ENCODE results near the gene TMEM131.

The TMEM131 gene

GRCh38 chr2:97737421-97738178, 258.1 kb downstream of the TMEM131 start:
- Histone ChIP-seq H3K4me1 (ENCODE audit: control insufficient read depth in 2 of 2, insufficient read depth in 1 of 2, low read depth in 1 of 2, low read length in 2 of 2) (peaks cover 0 to 1% of the 10 kb centered on the region in 2 donors), H3K9me3 (replicated peaks in 1 of 2; ENCODE audit: control insufficient read depth in 2 of 2, insufficient read depth in 1 of 2, low read depth in 1 of 2, low read length in 2 of 2) (peaks cover 0 to 2% of the 10 kb centered on the region in 2 donors), H3K9ac (ENCODE audit: low read depth, low read length, poor library complexity) (no peak overlapping the region), H2BK15ac (ENCODE audit: low read length) (no peak overlapping the region), H4K8ac (ENCODE audit: low read depth, low read length) (peak overlapping the region; percentile 72), H3K27me3 (ENCODE audit: control insufficient read depth in 3 of 3, insufficient read depth in 3 of 3, low read depth in 1 of 3, low read length in 3 of 3) (no peaks in the 10 kb centered on the region), H3K23ac (ENCODE audit: low read depth, low read length, poor library complexity) (peak overlapping the region; percentile 52), H2BK120ac (ENCODE audit: low read depth, low read length) (no peak overlapping the region), H2AFZ (ENCODE audit: low read length) (no peak overlapping the region), H3K18ac (ENCODE audit: low read length) (peak overlapping the region; percentile 27), H3K4ac (ENCODE audit: low read length) (no peak overlapping the region), H2BK12ac (ENCODE audit: low read length) (no peak overlapping the region), H4K91ac (ENCODE audit: low read depth, low read length, poor library complexity) (peak overlapping the region; percentile 5), H3K14ac (ENCODE audit: low read length) (no peak overlapping the region), H3K79me1 (ENCODE audit: low read depth, low read length) (peaks cover 2% of the 10 kb centered on the region), H2AK5ac (ENCODE audit: low read depth, low read length) (no peak overlapping the region), H3K36me3 (replicated peaks in 1 of 2; ENCODE audit: control insufficient read depth in 2 of 2, insufficient read depth in 2 of 2, low read length in 2 of 2) (no peaks in the 10 kb centered on the region), H3K4me2 (ENCODE audit: insufficient read depth, low read length, poor library complexity, severe bottlenecking) (no peak overlapping the region), H3K4me3 (ENCODE audit: low read length in 2 of 2) (no peak overlapping the region), H2BK5ac (ENCODE audit: low read length) (no peak overlapping the region), H3K27ac (replicated peaks; ENCODE audit: low read length) (no peak overlapping the region)
- DNase-seq (ENCODE audit: low spot score) = no peak
- WGBS, 2 donors (ENCODE audit: extremely low coverage in 2 of 2, insufficient read length in 2 of 2, insufficient replicate concordance in 1 of 2) = no CpG with 5 or more reads among the region's 32 CpGs

- Histone ChIP-seq H4K8ac (ENCODE audit: low read depth, low read length) (no peak overlapping the region), H2AFZ (ENCODE audit: low read length) (no peak overlapping the region), H2AK5ac (ENCODE audit: low read depth, low read length) (no peak overlapping the region), H3K27me3 (ENCODE audit: control insufficient read depth in 3 of 3, insufficient read depth in 3 of 3, low read depth in 1 of 3, low read length in 3 of 3) (no peaks in the 10 kb centered on the region), H3K9ac (ENCODE audit: low read depth, low read length, poor library complexity) (no peak overlapping the region), H2BK15ac (ENCODE audit: low read length) (no peak overlapping the region), H2BK12ac (ENCODE audit: low read length) (no peak overlapping the region), H3K9me3 (replicated peaks in 1 of 2; ENCODE audit: control insufficient read depth in 2 of 2, insufficient read depth in 1 of 2, low read depth in 1 of 2, low read length in 2 of 2) (peaks cover 0 to 2% of the 10 kb centered on the region in 2 donors), H3K4me2 (ENCODE audit: insufficient read depth, low read length, poor library complexity, severe bottlenecking) (no peak overlapping the region), H3K4me1 (ENCODE audit: control insufficient read depth in 2 of 2, insufficient read depth in 1 of 2, low read depth in 1 of 2, low read length in 2 of 2) (peaks cover 0 to 1% of the 10 kb centered on the region in 2 donors), H3K4ac (ENCODE audit: low read length) (no peak overlapping the region), H4K91ac (ENCODE audit: low read depth, low read length, poor library complexity) (no peak overlapping the region), H3K36me3 (replicated peaks in 1 of 2; ENCODE audit: control insufficient read depth in 2 of 2, insufficient read depth in 2 of 2, low read length in 2 of 2) (no peaks in the 10 kb centered on the region), H2BK5ac (ENCODE audit: low read length) (no peak overlapping the region), H3K14ac (ENCODE audit: low read length) (no peak overlapping the region), H3K4me3 (ENCODE audit: low read length in 2 of 2) (no peak overlapping the region), H3K79me1 (ENCODE audit: low read depth, low read length) (peaks cover 2% of the 10 kb centered on the region), H3K27ac (replicated peaks; ENCODE audit: low read length) (no peak overlapping the region), H3K23ac (ENCODE audit: low read depth, low read length, poor library complexity) (no peak overlapping the region), H3K18ac (ENCODE audit: low read length) (no peak overlapping the region), H2BK120ac (ENCODE audit: low read depth, low read length) (no peak overlapping the region)
- no CpG with 5 or more reads among the region's 20 CpGs for WGBS, 2 donors (ENCODE audit: extremely low coverage in 2 of 2, insufficient read length in 2 of 2, insufficient replicate concordance in 1 of 2)
- DNase-seq (ENCODE audit: low spot score) = no peak
Measured at GRCh38 chr2:97736608-97737330, 259.0 kb downstream of the TMEM131 start.

GRCh38 chr2:97736185-97736584, 259.6 kb downstream of the TMEM131 start:
- Histone ChIP-seq H3K4me2 (ENCODE audit: insufficient read depth, low read length, poor library complexity, severe bottlenecking) (no peak overlapping the region), H2AFZ (ENCODE audit: low read length) (no peak overlapping the region), H2BK12ac (ENCODE audit: low read length) (no peak overlapping the region), H3K4me1 (ENCODE audit: control insufficient read depth in 2 of 2, insufficient read depth in 1 of 2, low read depth in 1 of 2, low read length in 2 of 2) (peaks cover 0 to 1% of the 10 kb centered on the region in 2 donors), H4K91ac (ENCODE audit: low read depth, low read length, poor library complexity) (no peak overlapping the region), H3K4me3 (ENCODE audit: low read length in 2 of 2) (no peak overlapping the region), H3K14ac (ENCODE audit: low read length) (no peak overlapping the region), H4K8ac (ENCODE audit: low read depth, low read length) (no peak overlapping the region), H3K36me3 (replicated peaks in 1 of 2; ENCODE audit: control insufficient read depth in 2 of 2, insufficient read depth in 2 of 2, low read length in 2 of 2) (no peaks in the 10 kb centered on the region), H3K9me3 (replicated peaks in 1 of 2; ENCODE audit: control insufficient read depth in 2 of 2, insufficient read depth in 1 of 2, low read depth in 1 of 2, low read length in 2 of 2) (peaks cover 0 to 2% of the 10 kb centered on the region in 2 donors), H2AK5ac (ENCODE audit: low read depth, low read length) (no peak overlapping the region), H3K23ac (ENCODE audit: low read depth, low read length, poor library complexity) (no peak overlapping the region), H2BK120ac (ENCODE audit: low read depth, low read length) (no peak overlapping the region), H2BK5ac (ENCODE audit: low read length) (no peak overlapping the region), H3K4ac (ENCODE audit: low read length) (no peak overlapping the region), H3K79me1 (ENCODE audit: low read depth, low read length) (peaks cover 2% of the 10 kb centered on the region), H3K27me3 (ENCODE audit: control insufficient read depth in 3 of 3, insufficient read depth in 3 of 3, low read depth in 1 of 3, low read length in 3 of 3) (no peaks in the 10 kb centered on the region), H3K9ac (ENCODE audit: low read depth, low read length, poor library complexity) (no peak overlapping the region), H2BK15ac (ENCODE audit: low read length) (no peak overlapping the region), H3K27ac (replicated peaks; ENCODE audit: low read length) (no peak overlapping the region), H3K18ac (ENCODE audit: low read length) (no peak overlapping the region)
- no CpG with 5 or more reads among the region's 4 CpGs for WGBS, 2 donors (ENCODE audit: extremely low coverage in 2 of 2, insufficient read length in 2 of 2, insufficient replicate concordance in 1 of 2)
- no peak for DNase-seq (ENCODE audit: low spot score)

DNA sequence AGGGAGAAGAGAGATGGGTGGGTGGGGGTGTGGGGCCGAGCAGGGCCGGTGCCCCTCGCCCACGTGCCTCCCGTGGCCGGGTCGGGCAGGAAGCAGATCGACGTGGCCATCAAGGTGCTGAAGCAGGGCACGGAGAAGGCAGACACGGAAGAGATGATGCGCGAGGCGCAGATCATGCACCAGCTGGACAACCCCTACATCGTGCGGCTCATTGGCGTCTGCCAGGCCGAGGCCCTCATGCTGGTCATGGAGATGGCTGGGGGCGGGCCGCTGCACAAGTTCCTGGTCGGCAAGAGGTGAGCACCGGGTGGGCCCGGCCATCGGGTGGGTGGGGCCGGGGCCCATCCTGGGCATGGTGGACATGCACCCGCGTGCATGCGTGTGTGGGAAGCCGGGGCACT, 260.6 kb downstream of the TMEM131 start:
- H2AK5ac ChIP-seq (ENCODE audit: low read depth, low read length) = peak overlapping the region; percentile 88
- H4K91ac ChIP-seq (ENCODE audit: low read depth, low read length, poor library complexity) = no peak overlapping the region
- H3K4me1 ChIP-seq (ENCODE audit: control insufficient read depth in 2 of 2, insufficient read depth in 1 of 2, low read depth in 1 of 2, low read length in 2 of 2) = peaks cover 0 to 1% of the 10 kb centered on the region in 2 donors
- no peak overlapping the region for H3K18ac ChIP-seq (ENCODE audit: low read length)
- H3K9ac ChIP-seq (ENCODE audit: low read depth, low read length, poor library complexity) = peak overlapping the region; percentile 50
- DNase-seq (ENCODE audit: low spot score) = no peak
- H3K23ac ChIP-seq (ENCODE audit: low read depth, low read length, poor library complexity) = peak overlapping the region; percentile 25
- peak overlapping the region; percentile 71 for H2BK15ac ChIP-seq (ENCODE audit: low read length)
- no peaks in the 10 kb centered on the region for H3K36me3 ChIP-seq (replicated peaks in 1 of 2; ENCODE audit: control insufficient read depth in 2 of 2, insufficient read depth in 2 of 2, low read length in 2 of 2)
- no peak overlapping the region for H2BK120ac ChIP-seq (ENCODE audit: low read depth, low read length)
- H3K9me3 ChIP-seq (replicated peaks in 1 of 2; ENCODE audit: control insufficient read depth in 2 of 2, insufficient read depth in 1 of 2, low read depth in 1 of 2, low read length in 2 of 2) = peaks cover 0 to 4% of the 10 kb centered on the region in 2 donors
- no peak overlapping the region for H3K4ac ChIP-seq (ENCODE audit: low read length)
- H3K4me2 ChIP-seq (ENCODE audit: insufficient read depth, low read length, poor library complexity, severe bottlenecking) = no peak overlapping the region
- H3K27ac ChIP-seq (replicated peaks; ENCODE audit: low read length) = no peak overlapping the region
- H4K8ac ChIP-seq (ENCODE audit: low read depth, low read length) = peak overlapping the region; percentile 82
- no peaks in the 10 kb centered on the region for H3K27me3 ChIP-seq (ENCODE audit: control insufficient read depth in 3 of 3, insufficient read depth in 3 of 3, low read depth in 1 of 3, low read length in 3 of 3)
- no peak overlapping the region for H3K4me3 ChIP-seq (ENCODE audit: low read length in 2 of 2)
- WGBS, 2 donors (ENCODE audit: extremely low coverage in 2 of 2, insufficient read length in 2 of 2, insufficient replicate concordance in 1 of 2) = no CpG with 5 or more reads among the region's 29 CpGs
- peaks cover 2% of the 10 kb centered on the region for H3K79me1 ChIP-seq (ENCODE audit: low read depth, low read length)
- H2BK5ac ChIP-seq (ENCODE audit: low read length) = no peak overlapping the region
- no peak overlapping the region for H3K14ac ChIP-seq (ENCODE audit: low read length)
- H2AFZ ChIP-seq (ENCODE audit: low read length) = no peak overlapping the region
- no peak overlapping the region for H2BK12ac ChIP-seq (ENCODE audit: low read length)

Data from neuronal stem cell (in vitro differentiated cells).